GM10266 (cell line): ENCODE results near the gene ACER2.

ENCODE experiments used
- DNase-seq: peaks from one replicate; pipeline ENCODE4 v3.0.0; 2012; ENCODE audit errors: extremely low spot score
- TF ChIP-seq, protein P1 (sequence below): IDR thresholded peaks from 2 replicates; pipeline ENCODE4 v1.5.1; 2012; ENCODE audit warnings: mild to moderate bottlenecking, low read depth; ENCODE audit not compliant: control insufficient read depth, insufficient read depth; ENCODE audit errors: missing control alignments

ACER2 gene

GRCh38 chr9:19471737-19472648, 63.2 kb downstream of the ACER2 start:
- TF ChIP-seq, protein P1, sequence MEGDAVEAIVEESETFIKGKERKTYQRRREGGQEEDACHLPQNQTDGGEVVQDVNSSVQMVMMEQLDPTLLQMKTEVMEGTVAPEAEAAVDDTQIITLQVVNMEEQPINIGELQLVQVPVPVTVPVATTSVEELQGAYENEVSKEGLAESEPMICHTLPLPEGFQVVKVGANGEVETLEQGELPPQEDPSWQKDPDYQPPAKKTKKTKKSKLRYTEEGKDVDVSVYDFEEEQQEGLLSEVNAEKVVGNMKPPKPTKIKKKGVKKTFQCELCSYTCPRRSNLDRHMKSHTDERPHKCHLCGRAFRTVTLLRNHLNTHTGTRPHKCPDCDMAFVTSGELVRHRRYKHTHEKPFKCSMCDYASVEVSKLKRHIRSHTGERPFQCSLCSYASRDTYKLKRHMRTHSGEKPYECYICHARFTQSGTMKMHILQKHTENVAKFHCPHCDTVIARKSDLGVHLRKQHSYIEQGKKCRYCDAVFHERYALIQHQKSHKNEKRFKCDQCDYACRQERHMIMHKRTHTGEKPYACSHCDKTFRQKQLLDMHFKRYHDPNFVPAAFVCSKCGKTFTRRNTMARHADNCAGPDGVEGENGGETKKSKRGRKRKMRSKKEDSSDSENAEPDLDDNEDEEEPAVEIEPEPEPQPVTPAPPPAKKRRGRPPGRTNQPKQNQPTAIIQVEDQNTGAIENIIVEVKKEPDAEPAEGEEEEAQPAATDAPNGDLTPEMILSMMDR, result peak; percentile 89
- DNase-seq, result peak; percentile 75

DNA sequence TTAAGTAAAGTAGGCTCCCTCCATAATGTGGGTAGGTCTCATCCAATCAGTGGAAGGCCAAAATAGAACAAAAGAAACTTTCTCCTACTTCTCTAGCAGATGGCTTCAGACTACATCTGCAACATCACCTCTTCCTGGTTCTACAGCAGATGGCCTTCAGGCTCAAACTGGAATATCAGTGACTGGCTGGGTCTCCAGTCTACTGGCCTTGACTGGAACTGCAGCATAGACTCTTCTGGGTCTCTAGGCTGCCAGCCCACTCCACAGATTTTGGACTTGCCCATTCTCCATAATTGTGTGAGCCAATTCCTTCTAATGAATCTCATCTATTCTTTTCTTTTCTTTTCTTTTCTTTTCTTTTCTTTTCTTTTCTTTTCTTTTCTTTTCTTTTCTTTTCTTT, 64.8 kb downstream of the ACER2 start:
- TF ChIP-seq, protein P1, result no peak
- DNase-seq, result no peak

DNA sequence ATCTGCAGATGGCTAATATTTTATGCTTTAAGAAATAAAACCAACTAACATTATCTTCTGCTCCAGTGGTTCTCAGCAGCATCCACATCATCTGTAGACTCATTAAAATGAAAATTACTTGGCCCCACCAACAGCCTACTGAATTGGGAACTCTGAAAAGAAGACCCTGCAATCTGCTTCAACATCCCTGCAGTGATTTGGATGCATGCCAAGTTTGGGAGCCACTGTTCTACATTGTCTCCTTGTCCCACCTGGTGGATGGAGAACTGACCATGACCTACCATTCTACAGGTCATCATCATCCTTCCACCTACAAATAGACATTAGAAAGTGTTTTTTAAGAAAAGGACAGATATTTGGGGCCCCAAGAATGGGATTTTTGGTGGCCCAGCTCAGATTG, 71.1 kb downstream of the ACER2 start:
- TF ChIP-seq, protein P1, result no peak
- DNase-seq, result no peak

- no peak for DNase-seq
- TF ChIP-seq, protein P1, result no peak
Measured at GRCh38 chr9:19480345-19480744, 71.5 kb downstream of the ACER2 start.

GRCh38 chr9:19481121-19481870, 72.5 kb downstream of the ACER2 start:
- TF ChIP-seq, protein P1, result no peak
- no peak for DNase-seq

DNA sequence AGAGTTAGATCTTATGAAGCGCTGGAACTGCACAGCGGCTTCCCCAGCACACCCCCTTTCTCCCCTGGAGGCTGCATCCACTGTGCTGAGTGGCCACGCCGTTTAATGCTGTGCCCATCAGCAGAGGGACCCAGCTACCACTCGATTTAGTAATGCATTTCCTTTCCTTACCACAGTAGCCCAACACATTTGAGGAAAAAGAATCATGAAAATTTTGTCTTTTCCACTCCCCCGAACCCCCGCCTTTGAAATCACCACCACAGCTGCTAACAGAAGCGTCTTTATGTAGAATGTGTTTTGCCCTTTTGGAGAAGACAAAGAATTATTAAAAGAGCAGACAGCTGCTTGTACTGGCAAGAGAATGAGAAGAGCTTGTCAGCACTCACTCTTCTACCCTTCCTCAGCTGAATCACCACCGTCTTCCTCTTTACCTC, 73.2 kb downstream of the ACER2 start:
- no peak for DNase-seq
- TF ChIP-seq, protein P1, result no peak
